AML-193 (cell line): ENCODE data around the gene P2RX3.
"Not testable (repeated sequence)": the region's sequence is repeated elsewhere in the genome, so short reads cannot be mapped to it uniquely, and the experiment has no call there.

Experiments
- DNase-seq, 2 experiments: peaks; one replicate each; lab custom pipeline; 2025; lab: John Stamatoyannopoulos, UW

P2RX3 gene

GRCh38 chr11:57349491-57350274 lies 11.5 kb downstream of the P2RX3 start:
- DNase-seq = no peak

GRCh38 chr11:57353036-57353435 lies 14.9 kb downstream of the P2RX3 start:
- no peak for DNase-seq

GRCh38 chr11:57353446-57353845 lies 15.3 kb downstream of the P2RX3 start:
- no peak for DNase-seq

- no peak for DNase-seq
Measured at GRCh38 chr11:57353852-57354251, 15.7 kb downstream of the P2RX3 start.

GRCh38 chr11:57354699-57355098 lies 16.5 kb downstream of the P2RX3 start:
- DNase-seq = peak in 1 of 2 experiments; percentile 33

- no peak for DNase-seq
Measured at GRCh38 chr11:57356268-57356667, 18.1 kb downstream of the P2RX3 start.

GRCh38 chr11:57357310-57357709 lies 19.2 kb downstream of the P2RX3 start:
- DNase-seq = no peak

- no peak for DNase-seq
Measured at GRCh38 chr11:57357856-57358255, 19.7 kb downstream of the P2RX3 start.

GRCh38 chr11:57358543-57358961 lies 20.4 kb downstream of the P2RX3 start:
- DNase-seq = no peak

GRCh38 chr11:57358991-57359390 lies 20.8 kb downstream of the P2RX3 start:
- DNase-seq = no peak

GRCh38 chr11:57359396-57359795 lies 21.2 kb downstream of the P2RX3 start:
- DNase-seq = no peak

- DNase-seq = no peak
Measured at GRCh38 chr11:57359896-57360690, 21.9 kb downstream of the P2RX3 start.

GRCh38 chr11:57360991-57361390 lies 22.8 kb downstream of the P2RX3 start:
- no peak for DNase-seq

GRCh38 chr11:57361420-57361819 lies 23.3 kb downstream of the P2RX3 start:
- not testable (repeated sequence) for DNase-seq

- no peak for DNase-seq
Measured at GRCh38 chr11:57361926-57362325, 23.8 kb downstream of the P2RX3 start.

- DNase-seq = no peak
Measured at GRCh38 chr11:57363131-57364080, 25.3 kb downstream of the P2RX3 start.

- DNase-seq = no peak
Measured at GRCh38 chr11:57364851-57365660, 26.9 kb downstream of the P2RX3 start.

GRCh38 chr11:57368106-57368844 lies 30.1 kb downstream of the P2RX3 start:
- DNase-seq = no peak

GRCh38 chr11:57368845-57369232 lies 30.7 kb downstream of the P2RX3 start:
- no peak for DNase-seq

- no peak for DNase-seq
Measured at GRCh38 chr11:57370251-57370650, 32.1 kb downstream of the P2RX3 start.

GRCh38 chr11:57370941-57371340 lies 32.8 kb downstream of the P2RX3 start:
- DNase-seq = no peak
